Measurements from ENCODE around the gene PRKCE.

PRKCE gene

DNA sequence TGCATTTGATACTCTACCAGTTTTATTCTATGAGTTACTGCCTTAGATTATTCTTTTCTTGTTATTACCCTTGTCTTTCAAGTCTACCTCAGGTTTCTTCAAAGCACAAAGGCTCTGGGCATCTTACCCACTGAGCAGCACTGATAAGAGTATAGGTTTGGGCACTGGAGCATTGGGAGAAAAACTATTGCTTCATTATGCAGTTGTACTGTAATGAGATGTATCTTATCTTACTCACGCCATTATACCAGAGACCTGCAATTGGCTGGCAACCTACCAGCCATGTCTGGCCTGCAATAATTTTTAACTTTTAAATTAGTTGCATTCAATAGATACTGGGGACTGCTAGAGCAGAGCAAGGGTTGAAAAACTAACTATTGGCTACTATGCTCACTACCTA lies 21.5 kb upstream of the PRKCE start:
- TF ChIP-seq, protein P1, sequence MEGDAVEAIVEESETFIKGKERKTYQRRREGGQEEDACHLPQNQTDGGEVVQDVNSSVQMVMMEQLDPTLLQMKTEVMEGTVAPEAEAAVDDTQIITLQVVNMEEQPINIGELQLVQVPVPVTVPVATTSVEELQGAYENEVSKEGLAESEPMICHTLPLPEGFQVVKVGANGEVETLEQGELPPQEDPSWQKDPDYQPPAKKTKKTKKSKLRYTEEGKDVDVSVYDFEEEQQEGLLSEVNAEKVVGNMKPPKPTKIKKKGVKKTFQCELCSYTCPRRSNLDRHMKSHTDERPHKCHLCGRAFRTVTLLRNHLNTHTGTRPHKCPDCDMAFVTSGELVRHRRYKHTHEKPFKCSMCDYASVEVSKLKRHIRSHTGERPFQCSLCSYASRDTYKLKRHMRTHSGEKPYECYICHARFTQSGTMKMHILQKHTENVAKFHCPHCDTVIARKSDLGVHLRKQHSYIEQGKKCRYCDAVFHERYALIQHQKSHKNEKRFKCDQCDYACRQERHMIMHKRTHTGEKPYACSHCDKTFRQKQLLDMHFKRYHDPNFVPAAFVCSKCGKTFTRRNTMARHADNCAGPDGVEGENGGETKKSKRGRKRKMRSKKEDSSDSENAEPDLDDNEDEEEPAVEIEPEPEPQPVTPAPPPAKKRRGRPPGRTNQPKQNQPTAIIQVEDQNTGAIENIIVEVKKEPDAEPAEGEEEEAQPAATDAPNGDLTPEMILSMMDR (IDR thresholded peaks at IDR 0.05; ENCODE audit: low read depth, low read length): no peak
- no peak overlapping the region for H3K4me3 ChIP-seq (replicated peaks in 1 of 2; ENCODE audit: low read depth in 2 of 2, low read length in 2 of 2)
- no peak for DNase-seq (ENCODE audit: low read depth in 2 of 2)

DNA sequence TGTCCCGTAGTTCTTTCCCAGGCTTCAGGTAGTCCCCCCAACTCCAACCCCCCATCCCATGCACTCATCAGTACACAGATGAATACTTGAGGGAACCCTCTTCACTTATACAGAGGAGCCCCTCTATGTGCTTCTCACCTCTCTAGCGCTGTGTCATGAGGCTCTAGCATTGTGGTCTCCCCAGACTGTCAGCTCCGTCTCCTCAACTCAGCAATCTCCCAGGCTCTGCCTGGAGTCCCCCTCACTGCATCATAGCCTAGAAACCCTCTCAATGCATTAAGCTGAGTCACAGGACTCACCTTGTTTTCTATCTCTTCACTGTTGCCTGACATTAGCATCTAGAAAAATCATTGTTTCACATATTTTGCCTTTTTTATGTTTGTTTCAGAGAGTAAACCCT lies 20.2 kb upstream of the PRKCE start:
- no peak overlapping the region for H3K4me3 ChIP-seq (replicated peaks in 1 of 2; ENCODE audit: low read depth in 2 of 2, low read length in 2 of 2)
- TF ChIP-seq, protein P1 (IDR thresholded peaks at IDR 0.05; ENCODE audit: low read depth, low read length): no peak
- DNase-seq (ENCODE audit: low read depth in 2 of 2): no peak

DNA sequence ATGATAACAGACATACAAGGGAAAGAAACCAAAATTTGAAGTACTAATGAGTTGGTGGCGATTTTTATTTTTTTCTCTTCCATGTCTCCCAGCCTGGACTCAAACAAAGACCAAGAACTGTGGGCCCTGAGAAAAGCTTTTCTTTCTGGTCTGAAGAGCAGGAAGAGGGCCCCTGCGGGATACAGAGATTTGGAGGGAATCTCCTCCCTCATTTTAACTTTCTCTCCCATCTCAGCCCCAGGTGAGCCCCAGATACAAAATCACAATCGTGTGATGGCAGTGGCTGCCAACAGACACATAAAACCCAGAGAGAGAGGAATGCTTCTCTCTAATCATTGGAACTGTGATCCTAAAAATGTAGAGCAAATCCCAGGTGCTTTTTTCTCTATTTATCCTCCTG lies 19.5 kb upstream of the PRKCE start:
- TF ChIP-seq, protein P1 (IDR thresholded peaks at IDR 0.05; ENCODE audit: low read depth, low read length): no peak
- no peak for DNase-seq (ENCODE audit: low read depth in 2 of 2)
- H3K4me3 ChIP-seq (replicated peaks in 1 of 2; ENCODE audit: low read depth in 2 of 2, low read length in 2 of 2): no peak overlapping the region

DNA sequence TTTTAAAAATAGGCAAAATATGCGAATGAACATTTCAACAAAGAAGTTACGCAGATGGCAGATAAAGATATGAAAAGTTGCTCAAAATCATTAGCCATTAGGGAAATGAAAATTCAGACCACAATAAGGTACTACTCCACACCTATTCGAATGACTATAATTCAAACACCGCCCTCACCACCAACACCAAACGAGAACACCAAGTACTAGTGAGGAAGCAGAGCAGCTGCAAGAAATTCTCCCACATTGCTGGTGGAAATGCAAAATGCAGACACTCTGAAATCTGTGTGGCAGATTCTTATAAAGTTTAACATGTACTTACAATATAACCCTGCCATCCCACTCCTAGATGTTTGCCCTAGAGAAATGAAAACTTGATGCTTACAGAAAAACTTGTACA lies 17.3 kb upstream of the PRKCE start:
- TF ChIP-seq, protein P1 (IDR thresholded peaks at IDR 0.05; ENCODE audit: low read depth, low read length): no peak
- no peak overlapping the region for H3K4me3 ChIP-seq (replicated peaks in 1 of 2; ENCODE audit: low read depth in 2 of 2, low read length in 2 of 2)
- DNase-seq (ENCODE audit: low read depth in 2 of 2): no peak

DNA sequence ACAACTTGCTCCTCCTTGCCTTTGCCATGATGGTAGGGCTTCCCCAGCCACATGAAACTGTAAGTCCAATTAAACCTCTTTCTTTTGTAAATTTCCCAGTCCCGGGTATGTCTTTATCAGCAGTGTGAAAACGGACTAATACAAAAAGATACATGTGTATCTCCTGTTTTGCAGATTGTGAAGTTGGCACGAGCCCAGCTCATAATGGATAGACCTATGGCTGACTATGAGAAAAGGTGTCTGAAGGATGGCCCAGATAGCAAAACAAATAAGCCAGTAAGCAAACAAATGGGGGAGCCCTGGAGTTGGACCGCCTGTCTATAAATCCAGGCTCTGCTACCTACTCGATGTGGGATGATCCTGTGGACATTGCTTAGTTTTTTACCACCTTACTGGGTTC lies 15.5 kb upstream of the PRKCE start:
- DNase-seq (ENCODE audit: low read depth in 2 of 2): no peak
- no peak overlapping the region for H3K4me3 ChIP-seq (replicated peaks in 1 of 2; ENCODE audit: low read depth in 2 of 2, low read length in 2 of 2)
- TF ChIP-seq, protein P1 (IDR thresholded peaks at IDR 0.05; ENCODE audit: low read depth, low read length): no peak

DNA sequence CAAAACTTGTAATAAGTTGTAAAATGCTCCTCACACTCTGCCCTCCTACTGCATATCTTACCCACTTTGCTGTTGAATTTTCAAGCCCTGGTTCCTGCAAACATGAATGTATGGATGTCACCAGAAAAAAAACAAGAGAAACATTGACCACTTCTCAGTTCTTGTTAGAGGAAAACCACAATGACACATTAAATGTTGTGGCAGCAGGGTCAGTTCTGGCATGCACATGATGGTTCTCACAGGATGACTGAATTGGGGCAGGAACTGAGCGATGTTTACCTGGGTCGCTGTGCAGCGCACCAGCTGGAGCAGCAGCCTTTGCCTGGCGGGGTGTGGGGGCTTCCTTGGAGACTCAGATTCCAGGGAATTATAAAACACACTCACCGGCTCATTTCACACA lies 14.0 kb upstream of the PRKCE start:
- peak in 1 of 2 donors; percentile 56 for DNase-seq (ENCODE audit: low read depth in 2 of 2)
- no peak overlapping the region for H3K4me3 ChIP-seq (replicated peaks in 1 of 2; ENCODE audit: low read depth in 2 of 2, low read length in 2 of 2)
- TF ChIP-seq, protein P1 (IDR thresholded peaks at IDR 0.05; ENCODE audit: low read depth, low read length): no peak

DNA sequence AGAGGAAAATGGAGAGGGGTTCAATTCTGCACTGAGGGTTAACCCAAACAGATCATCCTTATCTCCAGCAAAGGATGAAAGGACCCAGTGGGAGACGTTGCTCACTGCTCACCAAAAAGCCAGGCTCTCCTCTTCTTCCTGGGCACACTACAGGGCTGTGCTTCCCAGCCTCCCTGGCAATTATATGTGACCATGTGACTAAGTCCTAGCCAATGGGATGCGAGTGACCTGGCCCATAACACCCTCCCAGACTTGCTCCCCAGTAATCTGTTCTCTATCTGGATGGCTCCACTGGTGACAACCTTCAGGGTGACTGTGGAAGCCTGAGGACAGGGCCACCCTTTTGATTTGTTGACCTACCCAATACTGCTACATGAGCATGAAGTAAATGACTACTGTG lies 10.9 kb upstream of the PRKCE start:
- no peak for DNase-seq (ENCODE audit: low read depth in 2 of 2)
- H3K4me3 ChIP-seq (replicated peaks in 1 of 2; ENCODE audit: low read depth in 2 of 2, low read length in 2 of 2): no peak overlapping the region
- TF ChIP-seq, protein P1 (IDR thresholded peaks at IDR 0.05; ENCODE audit: low read depth, low read length): no peak
